H9 (cell line): Measurements from ENCODE around the gene NNT. TPM values are rescaled to one million over a fixed set of nuclear protein-coding genes. Genes with fewer than 3 reads are reported as not detected.

Experiments
- DNase-seq: peaks from one replicate; pipeline ENCODE4 v3.0.0-alpha.2; 2017
- H2AFZ ChIP-seq: one replicate; pipeline ENCODE4 v1.6.1; 2013; ENCODE audit warnings: mild to moderate bottlenecking, low read length, control low read depth, moderate library complexity
- H2AK5ac ChIP-seq: 2 replicates; pipeline ENCODE4 v1.6.1; 2013; ENCODE audit warnings: low read length, control low read depth, mixed read lengths; ENCODE audit not compliant: insufficient read length
- H2BK120ac ChIP-seq: one replicate; pipeline ENCODE4 v1.6.1; 2013; ENCODE audit warnings: low read depth, mild to moderate bottlenecking, low read length, control low read depth, inconsistent platforms; ENCODE audit not compliant: poor library complexity, severe bottlenecking
- H2BK12ac ChIP-seq: 2 replicates; pipeline ENCODE4 v1.6.1; 2013; ENCODE audit warnings: low read length, control low read depth, mixed read lengths, low read depth; ENCODE audit not compliant: insufficient read length
- H2BK15ac ChIP-seq: 2 replicates; pipeline ENCODE4 v1.6.1; 2013; ENCODE audit warnings: low read depth, low read length, control low read depth
- H2BK20ac ChIP-seq: one replicate; pipeline ENCODE4 v1.6.1; 2013; ENCODE audit warnings: low read depth, mild to moderate bottlenecking, low read length, control low read depth, inconsistent platforms; ENCODE audit not compliant: poor library complexity, severe bottlenecking
- H2BK5ac ChIP-seq: 2 replicates; pipeline ENCODE4 v1.6.1; 2013; ENCODE audit warnings: low read length, control low read depth, mixed read lengths; ENCODE audit not compliant: insufficient read length
- H3K14ac ChIP-seq: 2 replicates; pipeline ENCODE4 v1.6.1; 2013; ENCODE audit warnings: low read length, control low read depth; ENCODE audit not compliant: insufficient read depth
- H3K18ac ChIP-seq: 2 replicates; pipeline ENCODE4 v1.6.1; 2013; ENCODE audit warnings: low read depth, mild to moderate bottlenecking, mixed read lengths, low read length, control low read depth; ENCODE audit not compliant: insufficient read length
- H3K23ac ChIP-seq: 2 replicates; pipeline ENCODE4 v1.6.1; 2013; ENCODE audit warnings: low read length, control low read depth, mixed read lengths, low read depth; ENCODE audit not compliant: insufficient read length
- H3K23me2 ChIP-seq: 2 replicates; pipeline ENCODE4 v1.6.1; 2013; ENCODE audit warnings: low read depth, mild to moderate bottlenecking, mixed read lengths, low read length, control low read depth; ENCODE audit not compliant: insufficient read length, poor library complexity, severe bottlenecking
- H3K27ac ChIP-seq: 2 replicates; pipeline ENCODE4 v1.5.1; 2013; ENCODE audit warnings: low read length, control low read depth, mixed read lengths, low read depth; ENCODE audit not compliant: insufficient read length
- H3K27me3 ChIP-seq: 2 replicates; pipeline ENCODE4 v1.6.1; 2013; ENCODE audit warnings: low read length, control low read depth, inconsistent platforms; ENCODE audit not compliant: insufficient read depth
- H3K4ac ChIP-seq: 2 replicates; pipeline ENCODE4 v1.6.1; 2013; ENCODE audit warnings: low read depth, mild to moderate bottlenecking, control low read depth, inconsistent platforms, low read length, moderate library complexity
- H3K4me1 ChIP-seq: 2 replicates; pipeline ENCODE4 v1.6.1; 2013; ENCODE audit warnings: low read length, control low read depth, inconsistent platforms; ENCODE audit not compliant: insufficient read depth
- H3K4me2 ChIP-seq: 2 replicates; pipeline ENCODE4 v1.6.1; 2013; ENCODE audit warnings: low read length, control low read depth, mixed read lengths; ENCODE audit not compliant: insufficient read length, insufficient read depth
- H3K56ac ChIP-seq: 2 replicates; pipeline ENCODE4 v1.6.1; 2013; ENCODE audit warnings: low read depth, mild to moderate bottlenecking, mixed read lengths, low read length, control low read depth; ENCODE audit not compliant: insufficient read length
- H3K79me1 ChIP-seq: 2 replicates; pipeline ENCODE4 v1.6.1; 2013; ENCODE audit warnings: low read depth, mild to moderate bottlenecking, moderate library complexity, low read length, control low read depth, inconsistent platforms; ENCODE audit not compliant: insufficient read depth, poor library complexity, severe bottlenecking
- H3K79me2 ChIP-seq: 2 replicates; pipeline ENCODE4 v1.6.1; 2013; ENCODE audit warnings: low read length, control low read depth, inconsistent platforms; ENCODE audit not compliant: insufficient read depth
- H3K9ac ChIP-seq: 2 replicates; pipeline ENCODE4 v1.6.1; 2013; ENCODE audit warnings: low read length, control low read depth, mixed read lengths; ENCODE audit not compliant: insufficient read length; ENCODE audit errors: extremely low read depth
- H3K9me3 ChIP-seq: one replicate; pipeline ENCODE4 v1.6.1; 2013; ENCODE audit warnings: low read depth, low read length, inconsistent platforms; ENCODE audit not compliant: control insufficient read depth
- H3T11ph ChIP-seq: one replicate; pipeline ENCODE4 v1.6.1; 2013; ENCODE audit warnings: mild to moderate bottlenecking, low read length, control low read depth, inconsistent platforms
- H4K20me1 ChIP-seq: one replicate; pipeline ENCODE4 v1.6.1; 2013; ENCODE audit not compliant: control insufficient read depth, insufficient read length, insufficient read depth
- H4K5ac ChIP-seq: 2 replicates; pipeline ENCODE4 v1.6.1; 2013; ENCODE audit warnings: low read depth, mild to moderate bottlenecking, mixed read lengths, low read length, control low read depth; ENCODE audit not compliant: insufficient read length
- H4K8ac ChIP-seq: replicated peaks from 2 replicates; pipeline ENCODE4 v1.6.1; 2013; ENCODE audit warnings: low read length, control low read depth, mixed read lengths, low read depth; ENCODE audit not compliant: insufficient read length
- H4K91ac ChIP-seq: 2 replicates; pipeline ENCODE4 v1.6.1; 2013; ENCODE audit warnings: low read depth, mild to moderate bottlenecking, moderate library complexity, mixed read lengths, low read length, control low read depth; ENCODE audit not compliant: insufficient read length
- H3K27ac Mint-ChIP-seq, 3 experiments: 2 replicates in 2 of 3; 3 replicates in 1 of 3; pipeline ENCODE4 v1.8.0; 2020 to 2021; ENCODE audit warnings: mixed read lengths in 3 of 3, mild to moderate bottlenecking in 1 of 3, moderate library complexity in 1 of 3
- H3K27me3 Mint-ChIP-seq: 2 replicates; pipeline ENCODE4 v1.8.0; 2021; ENCODE audit warnings: low read depth, mild to moderate bottlenecking, moderate library complexity, mixed read lengths
- H3K36me3 Mint-ChIP-seq, 3 experiments: 2 replicates in 2 of 3; 3 replicates in 1 of 3; pipeline ENCODE4 v1.8.0; 2020 to 2021; ENCODE audit warnings: low read depth in 3 of 3, mixed read lengths in 3 of 3; ENCODE audit not compliant: insufficient read depth in 1 of 3
- H3K4me1 Mint-ChIP-seq, 2 experiments: 2 replicates each; pipeline ENCODE4 v1.8.0; 2020; ENCODE audit warnings: mixed read lengths in 2 of 2
- H3K4me3 Mint-ChIP-seq, 2 experiments: 2 replicates in 1 of 2; 3 replicates in 1 of 2; pipeline ENCODE4 v1.8.0; 2020 to 2021; ENCODE audit warnings: mild to moderate bottlenecking in 2 of 2, mixed read lengths in 2 of 2, moderate library complexity in 1 of 2
- H3K9me3 Mint-ChIP-seq, 2 experiments: 2 replicates in 1 of 2; 3 replicates in 1 of 2; pipeline ENCODE4 v1.8.0; 2020; ENCODE audit warnings: mild to moderate bottlenecking in 2 of 2, mixed read lengths in 2 of 2, moderate library complexity in 1 of 2
- CTCF ChIP-seq: fragments of 200-600 bp; sonication (generic); conservative IDR thresholded peaks from 3 replicates; pipeline ENCODE4 v1.8.0; 2021; ENCODE audit warnings: antibody characterized with exemption, mild to moderate bottlenecking
- WGBS: extraction: QIAGEN DNeasy Blood & Tissue Kit; methylation state at CpG from one replicate; pipeline ENCODE4 v1.1.7; 2013; ENCODE audit warnings: missing lambda C conversion rate, low lambda C conversion rate, mixed read lengths; ENCODE audit not compliant: insufficient read length; ENCODE audit errors: extremely low coverage; 5-methylcytosine and 5-hydroxymethylcytosine counted together
- total RNA-seq: library from RNA; stranded (reverse); gene quantifications from 2 replicates; pipeline ENCODE4 v1.2.1, GENCODE V29; 2021

NNT gene
- total RNA-seq, 1 experiment from 2014 or later, result 27.6 TPM

DNA sequence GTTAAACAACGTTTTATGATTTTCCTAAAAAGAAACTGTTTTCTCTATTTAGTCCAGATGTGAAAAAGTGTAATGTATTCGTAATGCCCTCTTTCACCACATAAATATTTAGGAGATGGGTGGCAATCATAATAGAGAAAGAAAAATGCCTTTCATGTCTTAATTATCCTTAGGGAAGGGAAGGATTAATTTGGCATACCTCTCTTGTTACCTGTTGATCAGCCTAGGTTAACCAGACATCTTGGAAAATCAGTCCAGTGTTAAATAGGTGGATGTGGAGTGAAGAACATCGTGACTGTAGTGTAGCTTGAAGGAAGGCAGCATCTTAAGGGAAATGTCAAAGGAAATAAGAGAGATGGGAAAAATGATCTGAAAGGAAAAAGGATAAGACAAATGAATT, 76.2 kb downstream of the NNT start:
- H2BK20ac ChIP-seq, result no peak overlapping the region
- Mint-ChIP-seq H3K4me3 (no peak overlapping the region), H3K36me3 (peaks cover 0 to 2% (median 0%) of the 10 kb centered on the region in 3 experiments; a peak in 3 of 7 replicates), H3K4me1 (no peaks in the 10 kb centered on the region), H3K27ac (no peak overlapping the region), H3K9me3 (no peaks in the 10 kb centered on the region), H3K27me3 (no peaks in the 10 kb centered on the region)
- H3K9ac ChIP-seq, result no peak overlapping the region
- H3K79me2 ChIP-seq, result no peaks in the 10 kb centered on the region
- no peaks in the 10 kb centered on the region for H3K27me3 ChIP-seq
- H4K5ac ChIP-seq, result no peak overlapping the region
- no peak overlapping the region for H2BK12ac ChIP-seq
- H3K14ac ChIP-seq, result no peak overlapping the region
- no CpG with 5 or more reads among the region's 3 CpGs for WGBS
- no peaks in the 10 kb centered on the region for H3K4me1 ChIP-seq
- H3K9me3 ChIP-seq, result no peaks in the 10 kb centered on the region
- no peak overlapping the region for H2AK5ac ChIP-seq
- no peak overlapping the region for H2AFZ ChIP-seq
- H3K79me1 ChIP-seq, result no peaks in the 10 kb centered on the region
- H4K8ac ChIP-seq, result no peak overlapping the region
- no peak for TF ChIP-seq CTCF
- no peak overlapping the region for H2BK120ac ChIP-seq
- H3T11ph ChIP-seq, result no peak overlapping the region
- no peak for DNase-seq
- no peaks in the 10 kb centered on the region for H3K23me2 ChIP-seq
- no peaks in the 10 kb centered on the region for H4K20me1 ChIP-seq
- H3K4ac ChIP-seq, result no peak overlapping the region
- H3K18ac ChIP-seq, result no peak overlapping the region
- H3K4me2 ChIP-seq, result no peak overlapping the region
- H3K23ac ChIP-seq, result no peak overlapping the region
- H2BK5ac ChIP-seq, result no peak overlapping the region
- H3K27ac ChIP-seq, result no peak overlapping the region
- H2BK15ac ChIP-seq, result no peak overlapping the region
- H3K56ac ChIP-seq, result no peak overlapping the region
- no peak overlapping the region for H4K91ac ChIP-seq
